ENCODE data around the gene AP1B1. TPM values are rescaled to one million over a fixed set of nuclear protein-coding genes. Genes with fewer than 3 reads are reported as not detected.

Gene AP1B1
- total and polyA plus RNA-seq, 2 of the 8 experiments (the other 6 are each of a cell fraction or from before 2014, with no cell fraction given), result 64.2 to 86.8 TPM

DNA sequence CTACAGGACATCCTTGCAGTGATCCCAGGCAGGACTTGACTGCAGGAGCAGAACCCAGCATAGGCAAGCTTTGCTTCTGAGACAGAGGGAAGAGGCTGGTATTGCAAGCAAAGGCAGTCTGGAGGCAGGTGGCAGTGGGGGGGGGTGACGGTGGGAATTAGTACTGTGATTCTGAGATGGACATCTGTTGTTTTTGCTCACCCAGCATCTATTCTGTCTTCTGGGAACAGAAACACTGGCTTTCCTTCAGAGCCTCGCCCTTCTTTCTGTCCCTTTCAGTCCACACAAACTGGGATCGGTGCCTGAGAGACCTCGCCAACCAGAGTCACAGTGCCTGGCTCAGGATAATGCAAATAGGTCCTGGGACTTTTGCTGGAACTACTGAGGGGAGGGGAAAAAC lies 41.7 kb downstream of the AP1B1 start (continued):
- TF ChIP-seq JUND (IDR thresholded peaks at IDR 0.05; ENCODE audit: low read length), result no peak
- no peak for TF ChIP-seq YY1 (IDR thresholded peaks at IDR 0.05; ENCODE audit: low read depth, low read length)
- no peak for TF ChIP-seq TAF1 (IDR thresholded peaks at IDR 0.05; ENCODE audit: low read depth, low read length)
- TF ChIP-seq, protein P1, sequence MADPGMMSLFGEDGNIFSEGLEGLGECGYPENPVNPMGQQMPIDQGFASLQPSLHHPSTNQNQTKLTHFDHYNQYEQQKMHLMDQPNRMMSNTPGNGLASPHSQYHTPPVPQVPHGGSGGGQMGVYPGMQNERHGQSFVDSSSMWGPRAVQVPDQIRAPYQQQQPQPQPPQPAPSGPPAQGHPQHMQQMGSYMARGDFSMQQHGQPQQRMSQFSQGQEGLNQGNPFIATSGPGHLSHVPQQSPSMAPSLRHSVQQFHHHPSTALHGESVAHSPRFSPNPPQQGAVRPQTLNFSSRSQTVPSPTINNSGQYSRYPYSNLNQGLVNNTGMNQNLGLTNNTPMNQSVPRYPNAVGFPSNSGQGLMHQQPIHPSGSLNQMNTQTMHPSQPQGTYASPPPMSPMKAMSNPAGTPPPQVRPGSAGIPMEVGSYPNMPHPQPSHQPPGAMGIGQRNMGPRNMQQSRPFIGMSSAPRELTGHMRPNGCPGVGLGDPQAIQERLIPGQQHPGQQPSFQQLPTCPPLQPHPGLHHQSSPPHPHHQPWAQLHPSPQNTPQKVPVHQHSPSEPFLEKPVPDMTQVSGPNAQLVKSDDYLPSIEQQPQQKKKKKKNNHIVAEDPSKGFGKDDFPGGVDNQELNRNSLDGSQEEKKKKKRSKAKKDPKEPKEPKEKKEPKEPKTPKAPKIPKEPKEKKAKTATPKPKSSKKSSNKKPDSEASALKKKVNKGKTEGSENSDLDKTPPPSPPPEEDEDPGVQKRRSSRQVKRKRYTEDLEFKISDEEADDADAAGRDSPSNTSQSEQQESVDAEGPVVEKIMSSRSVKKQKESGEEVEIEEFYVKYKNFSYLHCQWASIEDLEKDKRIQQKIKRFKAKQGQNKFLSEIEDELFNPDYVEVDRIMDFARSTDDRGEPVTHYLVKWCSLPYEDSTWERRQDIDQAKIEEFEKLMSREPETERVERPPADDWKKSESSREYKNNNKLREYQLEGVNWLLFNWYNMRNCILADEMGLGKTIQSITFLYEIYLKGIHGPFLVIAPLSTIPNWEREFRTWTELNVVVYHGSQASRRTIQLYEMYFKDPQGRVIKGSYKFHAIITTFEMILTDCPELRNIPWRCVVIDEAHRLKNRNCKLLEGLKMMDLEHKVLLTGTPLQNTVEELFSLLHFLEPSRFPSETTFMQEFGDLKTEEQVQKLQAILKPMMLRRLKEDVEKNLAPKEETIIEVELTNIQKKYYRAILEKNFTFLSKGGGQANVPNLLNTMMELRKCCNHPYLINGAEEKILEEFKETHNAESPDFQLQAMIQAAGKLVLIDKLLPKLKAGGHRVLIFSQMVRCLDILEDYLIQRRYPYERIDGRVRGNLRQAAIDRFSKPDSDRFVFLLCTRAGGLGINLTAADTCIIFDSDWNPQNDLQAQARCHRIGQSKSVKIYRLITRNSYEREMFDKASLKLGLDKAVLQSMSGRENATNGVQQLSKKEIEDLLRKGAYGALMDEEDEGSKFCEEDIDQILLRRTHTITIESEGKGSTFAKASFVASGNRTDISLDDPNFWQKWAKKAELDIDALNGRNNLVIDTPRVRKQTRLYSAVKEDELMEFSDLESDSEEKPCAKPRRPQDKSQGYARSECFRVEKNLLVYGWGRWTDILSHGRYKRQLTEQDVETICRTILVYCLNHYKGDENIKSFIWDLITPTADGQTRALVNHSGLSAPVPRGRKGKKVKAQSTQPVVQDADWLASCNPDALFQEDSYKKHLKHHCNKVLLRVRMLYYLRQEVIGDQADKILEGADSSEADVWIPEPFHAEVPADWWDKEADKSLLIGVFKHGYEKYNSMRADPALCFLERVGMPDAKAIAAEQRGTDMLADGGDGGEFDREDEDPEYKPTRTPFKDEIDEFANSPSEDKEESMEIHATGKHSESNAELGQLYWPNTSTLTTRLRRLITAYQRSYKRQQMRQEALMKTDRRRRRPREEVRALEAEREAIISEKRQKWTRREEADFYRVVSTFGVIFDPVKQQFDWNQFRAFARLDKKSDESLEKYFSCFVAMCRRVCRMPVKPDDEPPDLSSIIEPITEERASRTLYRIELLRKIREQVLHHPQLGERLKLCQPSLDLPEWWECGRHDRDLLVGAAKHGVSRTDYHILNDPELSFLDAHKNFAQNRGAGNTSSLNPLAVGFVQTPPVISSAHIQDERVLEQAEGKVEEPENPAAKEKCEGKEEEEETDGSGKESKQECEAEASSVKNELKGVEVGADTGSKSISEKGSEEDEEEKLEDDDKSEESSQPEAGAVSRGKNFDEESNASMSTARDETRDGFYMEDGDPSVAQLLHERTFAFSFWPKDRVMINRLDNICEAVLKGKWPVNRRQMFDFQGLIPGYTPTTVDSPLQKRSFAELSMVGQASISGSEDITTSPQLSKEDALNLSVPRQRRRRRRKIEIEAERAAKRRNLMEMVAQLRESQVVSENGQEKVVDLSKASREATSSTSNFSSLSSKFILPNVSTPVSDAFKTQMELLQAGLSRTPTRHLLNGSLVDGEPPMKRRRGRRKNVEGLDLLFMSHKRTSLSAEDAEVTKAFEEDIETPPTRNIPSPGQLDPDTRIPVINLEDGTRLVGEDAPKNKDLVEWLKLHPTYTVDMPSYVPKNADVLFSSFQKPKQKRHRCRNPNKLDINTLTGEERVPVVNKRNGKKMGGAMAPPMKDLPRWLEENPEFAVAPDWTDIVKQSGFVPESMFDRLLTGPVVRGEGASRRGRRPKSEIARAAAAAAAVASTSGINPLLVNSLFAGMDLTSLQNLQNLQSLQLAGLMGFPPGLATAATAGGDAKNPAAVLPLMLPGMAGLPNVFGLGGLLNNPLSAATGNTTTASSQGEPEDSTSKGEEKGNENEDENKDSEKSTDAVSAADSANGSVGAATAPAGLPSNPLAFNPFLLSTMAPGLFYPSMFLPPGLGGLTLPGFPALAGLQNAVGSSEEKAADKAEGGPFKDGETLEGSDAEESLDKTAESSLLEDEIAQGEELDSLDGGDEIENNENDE (IDR thresholded peaks at IDR 0.05; ENCODE audit: insufficient replicate concordance, low read length), result no peak

Measured in H1 (cell line).